CD4-positive, alpha-beta T cell (primary cell): Measurements from ENCODE around the gene C9orf43. TPM values are rescaled to one million over a fixed set of nuclear protein-coding genes. Genes with fewer than 3 reads are reported as not detected.

Experiments used
- ATAC-seq: fragments of 200-7000 bp; cut with Tn5 transposase; one replicate; pipeline ENCODE4 v1.10.0; 2022; ENCODE audit warnings: mild to moderate bottlenecking; ENCODE audit not compliant: poor library complexity
- CTCF ChIA-PET: fragments of 350-600 bp; sonication (Branson Sonifier 250); formaldehyde crosslinking; loops from one replicate; lab custom pipeline; 2021; ENCODE audit warnings: antibody characterized with exemption, inconsistent platforms; lab: Charles Lee
- POLR2A ChIA-PET: fragments of 350-600 bp; sonication (Branson Sonifier 250); formaldehyde crosslinking; loops from one replicate; lab custom pipeline; 2021; ENCODE audit warnings: antibody characterized with exemption, inconsistent platforms; lab: Charles Lee
- DNase-seq, 14 experiments: peaks; one replicate each; pipeline ENCODE4 v3.0.0-alpha.2; 2013 to 2020; ENCODE audit warnings: mixed read lengths in 2 of 14
- H3K27ac ChIP-seq, 2 donors: one replicate each; pipeline versions ENCODE4 v1.5.1 to v1.7.0; 2013; ENCODE audit warnings: low read length in 2 of 2, low read depth in 1 of 2, mild to moderate bottlenecking in 1 of 2
- H3K27me3 ChIP-seq, 2 experiments: 1 replicate in 1 of 2; 2 replicates in 1 of 2; pipeline versions ENCODE4 v1.6.1 to v1.7.0; 2013; ENCODE audit warnings: low read length in 2 of 2, control low read depth in 1 of 2, mild to moderate bottlenecking in 1 of 2, moderate library complexity in 1 of 2; ENCODE audit not compliant: insufficient read depth in 2 of 2, control insufficient read depth in 1 of 2
- H3K36me3 ChIP-seq: one replicate; pipeline ENCODE4 v1.6.1; 2013; ENCODE audit warnings: low read length, control low read depth; ENCODE audit not compliant: insufficient read depth
- H3K4me1 ChIP-seq: one replicate; pipeline ENCODE4 v1.6.1; 2013; ENCODE audit warnings: low read length, control low read depth; ENCODE audit not compliant: insufficient read depth
- H3K4me3 ChIP-seq: one replicate; pipeline ENCODE4 v1.5.1; 2013; ENCODE audit warnings: mild to moderate bottlenecking, low read length, moderate library complexity
- H3K9me3 ChIP-seq, 2 experiments: 1 replicate in 1 of 2; 2 replicates in 1 of 2; pipeline versions ENCODE4 v1.6.1 to v1.7.0; 2013; ENCODE audit warnings: low read length in 2 of 2, mild to moderate bottlenecking in 2 of 2, control low read depth in 1 of 2, moderate library complexity in 1 of 2; ENCODE audit not compliant: control insufficient read depth in 1 of 2, insufficient read depth in 1 of 2
- H3K27ac Mint-ChIP-seq: one replicate; pipeline ENCODE4 v1.8.0; 2020; ENCODE audit warnings: mixed read lengths
- H3K27me3 Mint-ChIP-seq: one replicate; pipeline ENCODE4 v1.8.0; 2021; ENCODE audit warnings: mixed read lengths
- H3K36me3 Mint-ChIP-seq: one replicate; pipeline ENCODE4 v1.8.0; 2021; ENCODE audit warnings: low read depth, mixed read lengths
- H3K4me1 Mint-ChIP-seq: one replicate; pipeline ENCODE4 v1.8.0; 2021; ENCODE audit warnings: low read depth, mixed read lengths
- H3K4me3 Mint-ChIP-seq: one replicate; pipeline ENCODE4 v1.8.0; 2020; ENCODE audit warnings: mild to moderate bottlenecking, mixed read lengths
- H3K9me3 Mint-ChIP-seq: one replicate; pipeline ENCODE4 v1.8.0; 2020; ENCODE audit warnings: mixed read lengths
- CTCF ChIP-seq: fragments of 200-600 bp; IDR thresholded peaks from one replicate; pipeline ENCODE4 v1.8.0; 2022; ENCODE audit warnings: antibody characterized with exemption, mild to moderate bottlenecking
- intact Hi-C, 2 experiments: fragments of 100-400 bp; cut with DNase I in 1 of 2; cut with micrococcal nuclease in 1 of 2; formaldehyde crosslinking; loops; one replicate each; pipeline versions ENCODE4 v1.15.1 to v1.9.0; 2023 to 2025; cut with DNase I, micrococcal nuclease
- total RNA-seq, 174 experiments: library from RNA in 2 of 174; stranded (reverse) in 2 of 174; gene quantifications; one replicate each; pipeline ENCODE4 v1.2.3 and lab custom pipeline; 2021 to 2026

Gene C9orf43
- total RNA-seq, 2 experiments from 2014 or later: 0.60 to 0.95 TPM

- Histone ChIP-seq H3K9me3 (no peaks in the 10 kb centered on the region), H3K4me3 (no peak overlapping the region), H3K36me3 (peaks cover 52% of the 10 kb centered on the region), H3K27me3 (no peaks in the 10 kb centered on the region), H3K27ac (no peak overlapping the region), H3K4me1 (no peaks in the 10 kb centered on the region)
- POLR2A ChIA-PET: interaction anchor here (0.6 kb wide), 1 partner anchor 1018 kb away, joined by 3 read pairs; no protein-coding TSS in a partner anchor
- TF ChIP-seq CTCF: no peak
- Mint-ChIP-seq H3K4me3 (no peak overlapping the region), H3K4me1 (no peaks in the 10 kb centered on the region), H3K9me3 (no peaks in the 10 kb centered on the region), H3K36me3 (peaks cover 56% of the 10 kb centered on the region), H3K27ac (no peak overlapping the region), H3K27me3 (no peaks in the 10 kb centered on the region)
- DNase-seq (no peak), ATAC-seq (no peak)
- intact Hi-C loops: no loop called here
- CTCF ChIA-PET: no interaction called here
Observed at GRCh38 chr9:113389451-113389850, 21.1 kb upstream of the C9orf43 start.

- ATAC-seq (no peak), DNase-seq (no peak)
- H3K27ac Mint-ChIP-seq: no peak overlapping the region
- no peaks in the 10 kb centered on the region for H3K27me3 ChIP-seq
- no peak overlapping the region for H3K4me3 Mint-ChIP-seq
- no peaks in the 10 kb centered on the region for H3K9me3 ChIP-seq
- H3K9me3 Mint-ChIP-seq: no peaks in the 10 kb centered on the region
- no peaks in the 10 kb centered on the region for H3K27me3 Mint-ChIP-seq
- no peak overlapping the region for H3K4me3 ChIP-seq
- POLR2A ChIA-PET: no interaction called here
- intact Hi-C loops: no loop called here
- CTCF ChIA-PET: no interaction called here
- no peaks in the 10 kb centered on the region for H3K4me1 ChIP-seq
- no peak overlapping the region for H3K27ac ChIP-seq
- no peaks in the 10 kb centered on the region for H3K4me1 Mint-ChIP-seq
- H3K36me3 Mint-ChIP-seq: peaks cover 65% of the 10 kb centered on the region
- no peak for TF ChIP-seq CTCF
- peaks cover 55% of the 10 kb centered on the region for H3K36me3 ChIP-seq
Observed at GRCh38 chr9:113390192-113390960, 20.2 kb upstream of the C9orf43 start.

GRCh38 chr9:113391917-113392316 lies 18.6 kb upstream of the C9orf43 start:
- POLR2A ChIA-PET: interaction anchor here (1.5 kb wide), 1 partner anchor 10 kb away, joined by 3 read pairs; no protein-coding TSS in a partner anchor
- H3K4me1 ChIP-seq: peaks cover under 1% of the 10 kb centered on the region
- peaks cover 6% of the 10 kb centered on the region for H3K4me1 Mint-ChIP-seq
- no peaks in the 10 kb centered on the region for H3K27me3 ChIP-seq
- no peak overlapping the region for H3K27ac ChIP-seq
- intact Hi-C loops: no loop called here
- H3K27me3 Mint-ChIP-seq: no peaks in the 10 kb centered on the region
- H3K36me3 ChIP-seq: peaks cover 55% of the 10 kb centered on the region
- H3K9me3 ChIP-seq: no peaks in the 10 kb centered on the region
- H3K27ac Mint-ChIP-seq: no peak overlapping the region
- TF ChIP-seq CTCF: no peak
- no peak for ATAC-seq
- no peak overlapping the region for H3K4me3 Mint-ChIP-seq
- CTCF ChIA-PET: interaction anchor here (1.7 kb wide), 1 partner anchor 9 kb away, joined by 5 read pairs; the partner anchor contains the start of gene ALAD
- H3K4me3 ChIP-seq: no peak overlapping the region
- peaks cover 68% of the 10 kb centered on the region for H3K36me3 Mint-ChIP-seq
- no peak for DNase-seq
- H3K9me3 Mint-ChIP-seq: no peaks in the 10 kb centered on the region
